Left forelimb (tissue), 1 donor: Measurements from ENCODE around the gene GTSE1.
"Not testable (repeated sequence)": the region's sequence is repeated elsewhere in the genome, so short reads cannot be mapped to it uniquely, and the experiment has no call there.

Experiments used
- DNase-seq: peaks from one replicate; pipeline ENCODE4 v3.0.0-alpha.2; 2018; ENCODE audit warnings: low spot score

Gene GTSE1

GRCh38 chr22:46292732-46293131 is 3.9 kb upstream of the GTSE1 start:
- no peak for DNase-seq

DNA sequence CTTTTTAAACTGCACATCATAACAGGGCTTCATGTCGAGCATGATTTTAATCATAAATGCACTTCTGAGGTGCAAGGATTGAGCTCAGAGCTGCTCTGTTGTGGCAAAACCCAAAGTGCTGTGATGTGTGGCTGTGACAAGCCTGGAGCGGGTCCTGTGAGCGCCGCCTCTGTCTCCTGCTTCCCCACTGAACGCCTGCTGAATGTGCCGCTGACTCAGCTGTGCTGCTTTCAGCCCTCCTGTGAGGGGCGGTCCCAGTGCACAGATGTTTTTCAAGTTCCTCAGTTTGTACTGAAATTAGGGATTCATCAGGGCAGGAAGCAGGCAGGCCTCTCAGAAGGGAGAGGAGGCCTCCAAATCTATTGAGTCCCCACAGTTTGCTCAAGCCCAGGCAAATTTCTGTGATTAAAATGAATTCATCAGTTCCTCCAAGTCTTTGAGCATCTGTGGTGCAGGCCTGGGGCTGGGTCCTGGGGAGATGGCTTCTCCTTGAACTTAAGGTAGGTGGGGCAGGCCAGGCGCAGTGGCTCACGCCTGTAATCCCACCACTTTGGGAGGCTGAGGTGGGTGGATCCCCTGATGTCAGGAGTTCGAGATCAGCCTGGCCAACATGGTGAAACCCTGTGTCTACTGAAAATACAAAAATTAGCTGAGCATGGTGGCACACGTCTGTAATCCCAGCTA is 3.0 kb upstream of the GTSE1 start:
- no peak for DNase-seq

GRCh38 chr22:46294784-46295183 is 1.9 kb upstream of the GTSE1 start:
- no peak for DNase-seq

GRCh38 chr22:46295277-46295971 is 1.2 kb upstream of the GTSE1 start:
- DNase-seq: no peak

- DNase-seq: no peak
Observed at GRCh38 chr22:46297151-46297812, 612 bp downstream of the GTSE1 start.

GRCh38 chr22:46299101-46299500 is 2.4 kb downstream of the GTSE1 start:
- DNase-seq: no peak

- DNase-seq: no peak
Observed at GRCh38 chr22:46300491-46300890, 3.8 kb downstream of the GTSE1 start.

GRCh38 chr22:46303347-46303965 is 6.8 kb downstream of the GTSE1 start:
- no peak for DNase-seq

GRCh38 chr22:46308283-46308988 is 11.8 kb downstream of the GTSE1 start:
- DNase-seq: no peak

- DNase-seq: no peak
Observed at GRCh38 chr22:46309526-46310085, 12.9 kb downstream of the GTSE1 start.

GRCh38 chr22:46312056-46312455 is 15.4 kb downstream of the GTSE1 start:
- no peak for DNase-seq

DNA sequence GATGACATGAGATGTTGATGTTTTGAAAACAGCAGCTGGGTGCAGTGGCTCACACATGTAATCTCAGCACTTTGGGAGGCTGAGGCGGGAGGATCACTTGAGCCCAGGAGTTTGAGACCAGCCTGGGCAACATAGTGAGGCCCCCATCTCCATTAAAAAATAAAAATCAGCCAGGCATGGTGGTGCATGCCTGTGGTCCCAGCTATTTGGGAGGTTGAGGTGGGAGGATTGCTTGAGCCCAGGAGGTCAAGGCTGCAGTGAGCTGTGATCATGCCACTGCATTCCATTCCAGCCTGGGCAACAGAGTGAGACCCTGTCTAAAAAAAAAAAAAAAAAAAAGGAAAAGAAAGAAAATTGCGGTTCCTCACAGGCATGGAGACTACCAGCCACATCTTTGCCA is 16.2 kb downstream of the GTSE1 start:
- not testable (repeated sequence) for DNase-seq

GRCh38 chr22:46315976-46316375 is 19.3 kb downstream of the GTSE1 start:
- no peak for DNase-seq

DNA sequence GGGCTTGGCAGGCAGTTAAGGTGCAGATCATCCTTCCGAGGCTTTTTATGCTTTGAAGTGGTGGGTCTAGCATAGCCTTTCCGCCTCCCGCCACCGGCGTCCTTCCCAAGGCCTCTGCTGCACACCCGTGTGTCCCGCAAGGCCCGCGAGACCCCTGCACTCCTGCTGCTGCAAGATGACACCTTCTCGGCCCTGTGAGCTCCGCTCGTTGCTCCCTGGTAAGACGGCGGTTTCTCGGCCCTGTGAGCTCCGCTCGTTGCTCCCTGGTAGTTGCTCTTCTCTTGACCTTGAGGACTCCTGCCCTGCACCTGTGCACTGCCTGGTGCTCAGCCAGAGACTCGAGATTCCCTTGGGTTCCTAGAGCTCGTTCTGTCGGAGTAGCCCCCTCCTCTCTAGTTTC is 21.0 kb downstream of the GTSE1 start:
- no peak for DNase-seq

- DNase-seq: no peak
Observed at GRCh38 chr22:46318576-46318975, 21.9 kb downstream of the GTSE1 start.

DNA sequence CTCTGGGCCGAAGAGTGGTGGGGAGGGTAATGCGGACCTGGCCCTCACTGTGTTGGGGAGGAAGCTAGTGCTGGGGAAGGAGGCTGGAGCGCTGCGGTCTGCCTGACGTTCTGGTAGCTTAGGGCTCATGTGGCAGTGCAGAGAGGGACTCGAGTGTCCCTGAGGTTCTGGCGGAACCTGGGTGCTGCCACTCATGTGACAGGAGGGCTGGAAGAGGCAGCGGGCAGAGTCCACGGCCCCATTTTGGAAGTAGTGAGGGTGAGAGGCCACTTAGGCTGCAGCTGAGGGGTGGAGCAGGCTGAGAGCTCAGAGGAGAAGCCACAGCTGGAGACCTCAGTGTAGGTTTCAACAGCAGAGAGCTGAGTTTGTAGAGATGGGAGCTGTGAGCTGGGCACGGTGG is 22.6 kb downstream of the GTSE1 start:
- no peak for DNase-seq

- DNase-seq: no peak
Observed at GRCh38 chr22:46320166-46320710, 23.6 kb downstream of the GTSE1 start.

DNA sequence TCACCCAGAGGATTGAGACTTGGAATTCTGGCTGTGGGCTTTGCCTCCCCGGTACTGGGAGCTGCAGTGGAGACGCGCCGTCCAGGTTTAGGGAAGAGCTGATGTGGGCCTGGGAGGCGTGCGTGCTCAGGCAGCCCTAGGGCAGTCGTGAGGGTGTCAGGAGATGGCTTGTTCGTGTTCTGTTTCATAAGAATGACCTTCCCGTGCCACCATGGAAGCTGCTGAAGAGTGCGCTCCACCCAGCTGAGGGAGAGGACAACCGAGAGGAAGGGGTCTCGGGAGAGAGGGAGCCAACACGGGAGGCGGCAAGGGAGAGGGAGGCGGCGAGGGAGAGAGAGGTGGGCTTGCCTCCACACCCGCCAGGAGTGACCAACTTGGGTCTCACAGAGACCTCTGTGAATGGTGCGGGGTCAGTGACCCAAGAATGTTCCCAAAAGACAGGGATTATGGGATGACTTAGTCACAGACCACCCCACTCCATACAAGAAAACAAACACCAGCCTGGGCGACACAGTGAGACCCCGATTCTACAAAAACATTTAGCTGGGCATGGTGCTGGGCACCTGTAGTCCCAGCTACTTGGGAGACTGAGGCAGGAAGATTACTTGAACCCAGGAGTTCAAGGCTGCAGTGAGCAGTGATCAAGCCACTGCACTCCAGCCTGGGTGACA is 24.2 kb downstream of the GTSE1 start:
- DNase-seq: no peak

GRCh38 chr22:46322711-46323110 is 26.0 kb downstream of the GTSE1 start:
- DNase-seq: no peak

GRCh38 chr22:46323162-46323561 is 26.5 kb downstream of the GTSE1 start:
- no peak for DNase-seq

DNA sequence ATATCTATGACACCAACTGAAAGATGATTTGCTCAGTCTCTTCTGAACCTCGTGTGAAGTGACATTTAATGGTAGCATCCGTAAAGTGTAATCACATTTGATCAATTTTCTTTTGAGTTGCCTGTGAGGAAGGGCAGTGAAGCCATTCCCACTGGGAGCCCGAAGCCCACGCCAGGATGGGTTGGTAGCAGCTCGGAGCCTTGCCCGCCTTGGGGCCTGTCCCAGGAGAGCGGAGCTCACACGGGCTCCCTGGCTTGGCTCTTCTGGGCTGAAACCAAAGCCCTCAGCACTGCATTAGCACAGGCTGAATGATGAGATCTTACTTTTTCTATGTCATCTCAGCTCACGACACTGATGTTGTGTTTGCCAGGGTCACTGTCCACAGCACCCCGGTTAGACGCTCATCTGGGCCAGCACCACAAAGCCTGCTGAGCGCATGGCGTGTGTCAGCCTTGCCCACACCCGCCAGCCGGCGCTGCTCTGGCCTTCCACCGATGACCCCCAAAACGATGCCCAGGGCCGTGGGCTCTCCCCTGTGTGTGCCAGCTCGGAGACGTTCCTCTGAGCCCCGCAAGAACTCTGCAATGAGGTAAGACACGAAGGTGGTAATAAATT is 29.5 kb downstream of the GTSE1 start:
- no peak for DNase-seq
